GM23248 (cell line): Measurements from ENCODE around the gene NPHP4.

Source experiments
- EZH2 ChIP-seq: fragments of 200-600 bp; sonication (generic); IDR thresholded peaks from 2 replicates; pipeline ENCODE4 v1.6.1; 2018; ENCODE audit warnings: antibody characterized with exemption, mild to moderate bottlenecking; ENCODE audit not compliant: insufficient read depth, poor library complexity, severe bottlenecking
- EZH2phosphoT487 ChIP-seq: fragments of 200-600 bp; sonication (generic); IDR thresholded peaks from 2 replicates; pipeline ENCODE4 v1.6.1; 2018; ENCODE audit warnings: antibody characterized with exemption, moderate library complexity, mild to moderate bottlenecking, low read depth; ENCODE audit not compliant: insufficient read depth

GRCh38 chr1:5913876-5914275 lies 78.3 kb downstream of the NPHP4 start:
- TF ChIP-seq EZH2phosphoT487 (no peak), EZH2 (no peak)
